ENCODE measurements around the gene PROM2.

Gene PROM2

DNA sequence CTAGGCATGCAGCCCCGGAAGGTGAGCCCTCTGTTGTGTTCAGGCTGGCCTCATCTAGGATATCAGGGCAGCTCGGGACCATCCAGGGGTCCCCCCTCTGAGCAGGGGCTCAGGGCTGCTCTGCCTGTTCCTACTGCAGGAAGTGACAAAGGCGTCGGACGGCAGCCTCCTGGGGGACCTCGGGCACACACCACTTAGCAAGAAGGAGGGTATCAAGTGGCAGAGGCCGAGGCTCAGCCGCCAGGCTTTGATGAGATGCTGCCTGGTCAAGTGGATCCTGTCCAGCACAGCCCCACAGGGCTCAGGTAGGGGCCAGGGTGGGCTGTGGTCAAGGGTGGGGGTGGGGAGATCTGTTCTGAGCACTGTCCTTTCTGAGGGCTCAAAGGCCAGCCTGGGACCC, 36.0 kb downstream of the PROM2 start:
- Histone ChIP-seq H3K9ac (ENCODE audit: insufficient read length, low read depth) (no peak overlapping the region), H3K4me1 (ENCODE audit: insufficient read depth, insufficient read length) (peaks cover 40% of the 10 kb centered on the region), H3K9me3 (ENCODE audit: insufficient read depth, low read length) (no peaks in the 10 kb centered on the region), H3K27me3 (ENCODE audit: insufficient read depth, insufficient read length) (no peaks in the 10 kb centered on the region), H3K36me3 (ENCODE audit: insufficient read depth, insufficient read length, low read length) (no peaks in the 10 kb centered on the region), H3K4me3 (ENCODE audit: insufficient read length, low read depth) (no peak overlapping the region)
- no peak for DNase-seq (ENCODE audit: low read depth, low spot score)
- TF ChIP-seq SUZ12 (IDR thresholded peaks at IDR 0.05; ENCODE audit: extremely low read depth, insufficient read depth, insufficient read length) (no peak), YY1 (IDR thresholded peaks at IDR 0.05; ENCODE audit: insufficient read depth, insufficient read length) (no peak), ZNF274 (IDR thresholded peaks at IDR 0.05; ENCODE audit: low read depth, low read length) (no peak)

DNA sequence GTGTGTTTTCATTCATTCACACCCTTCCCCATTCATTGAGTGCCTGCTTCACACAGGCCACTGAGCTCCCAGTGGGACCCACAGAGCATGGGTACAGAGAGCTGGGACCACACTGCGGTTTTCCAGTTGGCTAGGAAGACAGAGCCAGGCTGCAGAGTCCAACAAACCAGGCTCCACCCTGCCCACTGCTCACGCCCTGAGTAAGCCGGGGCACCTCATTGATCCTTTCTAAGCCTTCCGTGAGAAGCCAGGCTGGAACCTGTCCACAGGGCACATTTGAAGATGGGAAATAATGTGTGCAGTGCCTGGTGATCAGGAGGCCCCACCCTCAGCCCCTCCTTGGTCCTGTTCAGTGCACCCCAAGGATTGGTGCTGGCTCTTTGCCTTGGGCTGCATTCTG, 36.4 kb downstream of the PROM2 start:
- Histone ChIP-seq H3K4me1 (ENCODE audit: insufficient read depth, insufficient read length) (peaks cover 43% of the 10 kb centered on the region), H3K27me3 (ENCODE audit: insufficient read depth, insufficient read length) (no peaks in the 10 kb centered on the region), H3K4me3 (ENCODE audit: insufficient read length, low read depth) (no peak overlapping the region), H3K36me3 (ENCODE audit: insufficient read depth, insufficient read length, low read length) (no peaks in the 10 kb centered on the region), H3K9ac (ENCODE audit: insufficient read length, low read depth) (no peak overlapping the region), H3K9me3 (ENCODE audit: insufficient read depth, low read length) (no peaks in the 10 kb centered on the region)
- TF ChIP-seq ZNF274 (IDR thresholded peaks at IDR 0.05; ENCODE audit: low read depth, low read length), result no peak
- no peak for TF ChIP-seq SUZ12 (IDR thresholded peaks at IDR 0.05; ENCODE audit: extremely low read depth, insufficient read depth, insufficient read length)
- no peak for TF ChIP-seq YY1 (IDR thresholded peaks at IDR 0.05; ENCODE audit: insufficient read depth, insufficient read length)
- no peak for DNase-seq (ENCODE audit: low read depth, low spot score)

DNA sequence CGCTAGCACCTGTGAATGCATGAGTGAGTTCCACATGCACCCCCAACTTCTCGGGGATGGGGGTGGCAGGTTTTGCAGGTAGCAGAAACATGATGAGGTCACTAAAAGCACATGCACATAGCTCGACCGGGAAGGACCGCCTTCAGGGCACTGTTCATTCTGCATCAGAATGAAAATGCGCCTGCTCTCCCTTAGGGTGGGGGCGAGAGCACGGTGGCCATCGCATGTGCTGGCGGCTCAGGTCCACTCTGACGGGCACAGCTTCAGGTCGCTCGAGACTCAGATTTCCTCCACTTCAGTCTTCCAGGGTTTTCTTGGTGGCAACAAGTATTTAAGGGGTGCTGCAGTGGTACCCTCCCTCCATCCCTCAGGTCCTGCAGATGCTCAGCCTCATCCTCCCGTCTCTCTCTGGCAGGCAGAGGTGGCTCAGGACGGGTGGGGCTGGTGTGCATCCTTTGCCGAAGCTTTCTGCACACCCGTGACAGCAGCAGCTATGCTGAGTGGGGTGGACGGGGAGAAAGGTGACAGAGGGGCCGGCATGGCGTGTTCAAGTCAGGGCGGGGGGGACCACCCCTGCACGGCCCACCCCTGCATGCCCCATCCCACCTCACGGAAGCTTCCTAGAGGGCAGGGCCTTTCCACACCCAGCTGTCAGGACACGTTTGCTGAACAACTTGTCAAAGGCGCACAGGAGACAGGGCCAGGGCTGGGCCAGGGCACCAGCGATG, 37.7 kb downstream of the PROM2 start:
- TF ChIP-seq YY1 (IDR thresholded peaks at IDR 0.05; ENCODE audit: insufficient read depth, insufficient read length), result no peak
- no peak for TF ChIP-seq SUZ12 (IDR thresholded peaks at IDR 0.05; ENCODE audit: extremely low read depth, insufficient read depth, insufficient read length)
- TF ChIP-seq ZNF274 (IDR thresholded peaks at IDR 0.05; ENCODE audit: low read depth, low read length), result no peak
- peaks cover 39% of the 10 kb centered on the region for H3K4me1 ChIP-seq (ENCODE audit: insufficient read depth, insufficient read length)
- no peaks in the 10 kb centered on the region for H3K36me3 ChIP-seq (ENCODE audit: insufficient read depth, insufficient read length, low read length)
- DNase-seq (ENCODE audit: low read depth, low spot score), result no peak
- H3K9me3 ChIP-seq (ENCODE audit: insufficient read depth, low read length), result no peaks in the 10 kb centered on the region
- no peak overlapping the region for H3K9ac ChIP-seq (ENCODE audit: insufficient read length, low read depth)
- H3K27me3 ChIP-seq (ENCODE audit: insufficient read depth, insufficient read length), result no peaks in the 10 kb centered on the region
- H3K4me3 ChIP-seq (ENCODE audit: insufficient read length, low read depth), result no peak overlapping the region

DNA sequence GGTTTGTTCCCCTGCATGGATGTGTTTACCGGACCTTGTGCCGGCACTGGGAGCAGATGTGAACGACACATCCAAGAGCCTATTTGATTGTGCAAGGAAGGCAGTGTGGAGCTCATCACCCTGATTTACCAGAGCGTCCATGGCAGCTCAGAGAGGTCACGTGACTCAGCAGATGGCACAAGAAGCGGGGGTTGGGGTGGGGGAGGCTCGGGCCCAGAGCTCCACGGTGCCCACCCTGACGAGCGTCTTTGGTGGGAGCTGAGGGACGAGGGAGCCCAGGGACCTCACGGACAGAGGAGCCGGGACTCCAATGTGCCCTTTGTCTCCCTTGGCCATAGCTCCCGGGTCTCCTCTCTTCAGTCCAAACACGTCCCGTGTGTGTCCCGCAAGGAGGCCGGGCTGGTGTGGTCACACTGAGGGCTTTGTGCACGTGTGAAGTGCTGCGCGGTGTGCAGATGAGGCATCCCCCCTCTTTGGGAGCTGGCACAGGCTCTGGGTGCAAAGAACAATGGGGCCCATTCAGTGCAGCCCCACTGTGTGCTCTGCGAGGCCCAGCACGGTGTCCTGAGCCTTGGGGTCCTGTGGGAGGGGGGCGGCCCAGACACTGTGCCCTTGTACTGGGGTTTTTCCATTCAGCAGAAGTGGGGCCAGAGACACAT, 38.4 kb downstream of the PROM2 start:
- no peak overlapping the region for H3K4me3 ChIP-seq (ENCODE audit: insufficient read length, low read depth)
- H3K9me3 ChIP-seq (ENCODE audit: insufficient read depth, low read length), result no peaks in the 10 kb centered on the region

GRCh38 chr2:95313296-95314131, 39.3 kb downstream of the PROM2 start:
- Histone ChIP-seq H3K27me3 (ENCODE audit: insufficient read depth, insufficient read length) (no peaks in the 10 kb centered on the region), H3K4me3 (ENCODE audit: insufficient read length, low read depth) (no peak overlapping the region), H3K4me1 (ENCODE audit: insufficient read depth, insufficient read length) (peaks cover 40% of the 10 kb centered on the region), H3K9ac (ENCODE audit: insufficient read length, low read depth) (no peak overlapping the region), H3K36me3 (ENCODE audit: insufficient read depth, insufficient read length, low read length) (no peaks in the 10 kb centered on the region), H3K9me3 (ENCODE audit: insufficient read depth, low read length) (no peaks in the 10 kb centered on the region)
- no peak for DNase-seq (ENCODE audit: low read depth, low spot score)
- TF ChIP-seq ZNF274 (IDR thresholded peaks at IDR 0.05; ENCODE audit: low read depth, low read length) (no peak), YY1 (IDR thresholded peaks at IDR 0.05; ENCODE audit: insufficient read depth, insufficient read length) (no peak), SUZ12 (IDR thresholded peaks at IDR 0.05; ENCODE audit: extremely low read depth, insufficient read depth, insufficient read length) (no peak)

More for the DNA sequence above, 38.4 kb downstream of the PROM2 start:
- no peak for TF ChIP-seq YY1 (IDR thresholded peaks at IDR 0.05; ENCODE audit: insufficient read depth, insufficient read length)
- no peak for TF ChIP-seq SUZ12 (IDR thresholded peaks at IDR 0.05; ENCODE audit: extremely low read depth, insufficient read depth, insufficient read length)
- no peak for TF ChIP-seq ZNF274 (IDR thresholded peaks at IDR 0.05; ENCODE audit: low read depth, low read length)
- Histone ChIP-seq H3K36me3 (ENCODE audit: insufficient read depth, insufficient read length, low read length) (no peaks in the 10 kb centered on the region), H3K4me1 (ENCODE audit: insufficient read depth, insufficient read length) (peaks cover 45% of the 10 kb centered on the region), H3K27me3 (ENCODE audit: insufficient read depth, insufficient read length) (no peaks in the 10 kb centered on the region), H3K9ac (ENCODE audit: insufficient read length, low read depth) (no peak overlapping the region)
- no peak for DNase-seq (ENCODE audit: low read depth, low spot score)

- no peak overlapping the region for H3K9ac ChIP-seq (ENCODE audit: insufficient read length, low read depth)
- no peaks in the 10 kb centered on the region for H3K27me3 ChIP-seq (ENCODE audit: insufficient read depth, insufficient read length)
- TF ChIP-seq YY1 (IDR thresholded peaks at IDR 0.05; ENCODE audit: insufficient read depth, insufficient read length) (no peak), ZNF274 (IDR thresholded peaks at IDR 0.05; ENCODE audit: low read depth, low read length) (no peak), SUZ12 (IDR thresholded peaks at IDR 0.05; ENCODE audit: extremely low read depth, insufficient read depth, insufficient read length) (no peak)
- no peak for DNase-seq (ENCODE audit: low read depth, low spot score)
- no peaks in the 10 kb centered on the region for H3K36me3 ChIP-seq (ENCODE audit: insufficient read depth, insufficient read length, low read length)
- H3K4me3 ChIP-seq (ENCODE audit: insufficient read length, low read depth), result no peak overlapping the region
- no peaks in the 10 kb centered on the region for H3K9me3 ChIP-seq (ENCODE audit: insufficient read depth, low read length)
- peaks cover 33% of the 10 kb centered on the region for H3K4me1 ChIP-seq (ENCODE audit: insufficient read depth, insufficient read length)
These were observed 40.3 kb downstream of the PROM2 start for GRCh38 chr2:95314598-95314963.

Measured in NT2/D1 (cell line).